NT2/D1 (cell line): Measurements from ENCODE around the gene WNT3A.
"Not testable (repeated sequence)": the region's sequence is repeated elsewhere in the genome, so short reads cannot be mapped to it uniquely, and the experiment has no call there.

Experiments used
- DNase-seq: peaks from one replicate; pipeline ENCODE4 v3.0.0-alpha.2; 2011; ENCODE audit warnings: low read depth, low spot score
- H3K27me3 ChIP-seq: 2 replicates; pipeline ENCODE4 v1.6.0; 2011; ENCODE audit warnings: mild to moderate bottlenecking; ENCODE audit not compliant: insufficient read length, insufficient read depth
- H3K36me3 ChIP-seq: 2 replicates; pipeline ENCODE4 v1.6.1; 2011; ENCODE audit warnings: mild to moderate bottlenecking, low read length, mixed read lengths; ENCODE audit not compliant: insufficient read depth, insufficient read length
- H3K4me1 ChIP-seq: 2 replicates; pipeline ENCODE4 v1.5.1; 2011; ENCODE audit not compliant: insufficient read depth, insufficient read length
- H3K4me3 ChIP-seq: 2 replicates; pipeline ENCODE4 v1.5.1; 2011; ENCODE audit warnings: low read depth; ENCODE audit not compliant: insufficient read length
- H3K9ac ChIP-seq: 2 replicates; pipeline ENCODE4 v1.6.0; 2011; ENCODE audit warnings: low read depth; ENCODE audit not compliant: insufficient read length
- H3K9me3 ChIP-seq: 2 replicates; pipeline ENCODE4 v1.5.1; 2011; ENCODE audit warnings: mild to moderate bottlenecking, low read length; ENCODE audit not compliant: insufficient read depth
- SUZ12 ChIP-seq: IDR thresholded peaks from 2 replicates; pipeline ENCODE4 v1.6.1; 2011; ENCODE audit not compliant: insufficient read length, insufficient read depth; ENCODE audit errors: extremely low read depth
- YY1 ChIP-seq: IDR thresholded peaks from 2 replicates; pipeline ENCODE4 v1.6.1; 2011; ENCODE audit not compliant: insufficient read length, insufficient read depth
- ZNF274 ChIP-seq: IDR thresholded peaks from 2 replicates; pipeline ENCODE4 v1.6.1; 2011; ENCODE audit warnings: mild to moderate bottlenecking, low read depth, low read length

Gene WNT3A

DNA sequence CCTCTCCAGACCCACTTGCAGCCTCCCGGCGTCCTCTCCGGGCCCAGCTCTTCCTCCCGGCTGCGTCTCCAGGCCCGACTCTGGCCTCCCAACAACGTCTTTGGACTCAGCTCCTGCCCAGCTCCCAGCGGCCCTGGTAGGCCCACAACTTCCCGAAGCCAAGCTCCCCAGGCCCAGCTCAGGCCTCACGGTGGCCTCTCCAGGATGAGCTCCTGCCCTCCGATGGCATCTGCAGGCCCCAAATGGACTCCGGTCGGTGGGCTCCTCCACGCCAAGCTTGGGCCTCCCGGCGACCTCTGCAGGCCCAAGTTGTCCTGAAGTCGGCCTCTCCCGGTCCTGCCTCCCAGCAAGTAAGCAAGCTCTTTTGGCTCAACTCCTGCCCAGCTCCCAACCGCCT, 34.5 kb upstream of the WNT3A start:
- not testable (repeated sequence) for H3K9ac ChIP-seq, H3K27me3 ChIP-seq, H3K36me3 ChIP-seq, H3K4me1 ChIP-seq, H3K9me3 ChIP-seq, H3K4me3 ChIP-seq, DNase-seq

DNA sequence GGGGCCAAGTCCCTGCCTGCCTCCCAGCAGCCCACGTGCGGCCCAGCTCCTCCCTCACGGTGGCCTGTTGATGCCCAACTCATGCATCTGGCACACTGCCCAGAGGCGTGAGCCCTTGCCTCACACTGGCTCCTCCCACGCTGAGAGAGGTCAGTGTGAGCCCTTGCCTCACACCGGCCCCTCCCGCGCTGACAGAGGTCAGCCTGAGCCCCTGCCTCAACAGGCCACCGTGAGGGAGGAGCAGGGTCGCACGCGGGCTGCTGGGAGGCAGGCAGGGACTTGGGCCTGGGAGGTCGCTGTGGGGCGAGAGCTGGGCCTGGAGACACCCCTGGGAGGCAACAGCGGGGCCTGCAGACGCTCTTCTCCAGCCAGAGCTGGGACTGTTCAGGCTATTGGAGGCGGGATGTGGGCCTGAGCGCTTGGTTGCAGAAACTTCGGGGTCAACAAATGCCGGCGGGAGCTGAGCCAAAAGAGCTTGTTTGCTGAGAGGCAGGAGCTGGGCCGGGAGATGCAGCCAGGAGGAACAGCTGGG, 33.9 kb upstream of the WNT3A start:
- DNase-seq, H3K9me3 ChIP-seq, H3K4me3 ChIP-seq, H3K4me1 ChIP-seq, H3K27me3 ChIP-seq, H3K9ac ChIP-seq, H3K36me3 ChIP-seq: not testable (repeated sequence)

DNA sequence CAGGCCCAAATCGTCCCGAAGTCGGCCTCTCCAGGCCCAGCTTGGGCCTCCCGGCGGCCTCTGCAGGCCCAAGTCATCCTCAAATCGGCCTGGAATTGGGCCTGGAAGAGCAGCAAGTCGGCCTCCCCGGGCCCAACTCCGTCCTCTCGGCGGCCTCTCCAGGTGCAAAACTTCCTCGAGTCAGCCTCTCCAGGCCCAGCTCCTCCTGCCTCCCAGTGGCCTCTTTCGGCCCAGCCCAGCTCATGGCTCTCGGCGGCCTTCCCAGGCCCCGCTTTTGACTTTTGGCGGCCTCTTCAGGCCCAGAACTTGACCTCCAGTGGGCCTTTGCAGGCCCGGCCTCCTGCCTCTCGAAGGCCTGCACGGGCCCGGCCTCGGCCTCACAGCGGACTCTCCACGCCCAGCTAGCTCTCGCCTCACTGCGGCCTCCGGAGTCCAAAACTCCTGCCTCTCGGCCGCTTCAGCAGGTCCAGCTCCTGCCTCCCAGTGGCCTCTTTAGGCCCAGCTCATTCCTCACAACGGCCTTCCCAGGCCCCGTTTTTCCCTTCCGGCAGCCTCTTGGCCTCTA, 33.0 kb upstream of the WNT3A start:
- not testable (repeated sequence) for H3K27me3 ChIP-seq, H3K9ac ChIP-seq, H3K36me3 ChIP-seq, DNase-seq, H3K4me3 ChIP-seq, H3K4me1 ChIP-seq, H3K9me3 ChIP-seq

DNA sequence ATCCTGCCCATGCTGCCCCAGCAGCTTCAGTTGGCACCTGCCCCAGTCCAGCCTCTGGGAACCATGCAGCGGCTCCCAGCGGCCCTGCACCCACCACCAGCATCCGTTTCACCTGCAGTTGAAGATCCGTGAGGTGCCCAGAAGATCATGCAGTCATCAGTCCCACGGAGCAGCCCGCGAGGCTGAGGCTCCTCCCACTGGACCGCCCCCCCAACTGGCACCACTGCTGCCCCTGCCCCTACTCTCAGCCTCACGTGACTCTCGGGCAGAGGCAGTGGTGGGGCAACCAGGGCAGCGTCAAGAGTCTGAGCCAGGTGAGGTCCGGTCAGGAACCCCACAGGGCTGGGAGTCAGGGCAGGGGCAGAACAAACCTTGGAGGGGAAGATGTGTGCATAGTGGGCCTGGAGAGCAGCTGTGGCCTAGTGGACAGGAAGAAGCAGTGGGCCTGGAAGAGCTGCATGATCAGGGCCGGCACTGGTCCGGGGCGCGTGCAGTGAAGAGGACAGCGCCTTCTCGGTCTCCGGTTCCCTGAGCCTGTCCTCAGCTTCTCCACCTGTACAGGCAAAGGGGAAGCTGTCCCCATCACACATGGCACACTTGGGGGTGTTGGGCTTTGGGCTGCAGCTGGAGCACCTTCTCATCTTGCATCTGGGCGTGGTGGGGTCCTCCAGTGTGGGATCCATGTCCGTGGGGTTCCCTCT, 31.1 kb upstream of the WNT3A start:
- DNase-seq, H3K36me3 ChIP-seq, H3K9ac ChIP-seq, H3K4me1 ChIP-seq, H3K27me3 ChIP-seq, H3K4me3 ChIP-seq, H3K9me3 ChIP-seq: not testable (repeated sequence)

DNA sequence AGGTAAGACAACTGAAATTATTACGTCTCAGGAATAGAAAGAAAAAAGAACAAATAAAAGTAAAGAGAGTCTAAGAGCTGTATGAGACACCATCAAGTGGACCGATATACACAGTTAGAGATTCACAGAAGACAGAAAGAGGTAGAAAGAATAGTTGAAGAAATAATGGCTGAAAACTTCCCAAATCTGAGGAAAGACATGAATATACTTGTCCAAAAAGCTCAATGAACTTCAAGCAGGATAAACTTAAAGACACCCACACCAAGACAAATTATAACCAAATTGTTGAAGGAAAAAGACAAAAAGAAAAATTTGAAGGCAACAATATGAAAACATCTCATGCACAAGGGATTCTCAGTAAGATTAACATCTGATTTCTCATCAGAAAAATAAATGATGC, 19.6 kb upstream of the WNT3A start:
- DNase-seq, result no peak
- no peak for TF ChIP-seq YY1
- no peak for TF ChIP-seq SUZ12
- TF ChIP-seq ZNF274, result no peak
- no peak overlapping the region for H3K4me3 ChIP-seq

DNA sequence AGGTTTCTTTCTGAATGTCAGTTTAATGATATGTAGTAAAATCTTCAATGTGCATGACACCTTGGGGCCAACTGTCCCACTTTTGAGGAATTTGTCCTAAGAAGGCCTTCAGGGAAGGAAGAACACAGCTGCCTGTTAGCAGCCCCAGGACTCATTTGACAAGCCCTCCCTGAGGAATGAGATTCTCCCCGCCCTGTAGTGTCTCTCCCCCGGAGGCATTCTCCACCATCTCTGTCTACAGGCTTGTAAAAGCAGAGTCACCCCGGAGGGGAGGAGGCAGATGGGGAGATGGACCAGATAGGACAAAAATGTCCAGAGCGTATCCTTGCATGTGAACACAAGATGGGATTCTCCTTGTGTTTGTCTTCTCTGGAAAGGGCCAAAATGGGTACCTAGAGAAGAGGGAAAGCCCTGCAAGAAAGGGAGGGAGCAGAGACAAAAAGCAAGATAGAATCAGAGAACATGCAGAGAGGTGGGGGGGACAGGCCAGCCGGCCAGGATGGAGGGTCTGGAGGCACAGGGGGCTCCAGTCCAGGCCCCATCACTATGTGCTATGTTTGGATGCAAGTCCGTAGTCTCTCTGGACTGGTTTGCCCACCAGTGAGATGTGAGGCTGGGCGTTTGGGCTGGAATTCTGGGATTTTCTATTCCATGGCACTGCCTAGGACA, 12.0 kb upstream of the WNT3A start:
- Histone ChIP-seq H3K36me3 (no peaks in the 10 kb centered on the region), H3K4me1 (no peaks in the 10 kb centered on the region), H3K9ac (no peak overlapping the region), H3K4me3 (no peak overlapping the region), H3K9me3 (peaks cover 23% of the 10 kb centered on the region), H3K27me3 (peaks cover 42% of the 10 kb centered on the region)
- TF ChIP-seq YY1, result no peak
- no peak for TF ChIP-seq ZNF274
- TF ChIP-seq SUZ12, result no peak
- DNase-seq, result no peak

More for the DNA sequence above, 19.6 kb upstream of the WNT3A start:
- no peaks in the 10 kb centered on the region for H3K27me3 ChIP-seq
- H3K36me3 ChIP-seq, result no peaks in the 10 kb centered on the region
- H3K4me1 ChIP-seq, result no peaks in the 10 kb centered on the region
- no peaks in the 10 kb centered on the region; the same call in 1 of the 2 replicates for H3K9me3 ChIP-seq
- no peak overlapping the region for H3K9ac ChIP-seq

DNA sequence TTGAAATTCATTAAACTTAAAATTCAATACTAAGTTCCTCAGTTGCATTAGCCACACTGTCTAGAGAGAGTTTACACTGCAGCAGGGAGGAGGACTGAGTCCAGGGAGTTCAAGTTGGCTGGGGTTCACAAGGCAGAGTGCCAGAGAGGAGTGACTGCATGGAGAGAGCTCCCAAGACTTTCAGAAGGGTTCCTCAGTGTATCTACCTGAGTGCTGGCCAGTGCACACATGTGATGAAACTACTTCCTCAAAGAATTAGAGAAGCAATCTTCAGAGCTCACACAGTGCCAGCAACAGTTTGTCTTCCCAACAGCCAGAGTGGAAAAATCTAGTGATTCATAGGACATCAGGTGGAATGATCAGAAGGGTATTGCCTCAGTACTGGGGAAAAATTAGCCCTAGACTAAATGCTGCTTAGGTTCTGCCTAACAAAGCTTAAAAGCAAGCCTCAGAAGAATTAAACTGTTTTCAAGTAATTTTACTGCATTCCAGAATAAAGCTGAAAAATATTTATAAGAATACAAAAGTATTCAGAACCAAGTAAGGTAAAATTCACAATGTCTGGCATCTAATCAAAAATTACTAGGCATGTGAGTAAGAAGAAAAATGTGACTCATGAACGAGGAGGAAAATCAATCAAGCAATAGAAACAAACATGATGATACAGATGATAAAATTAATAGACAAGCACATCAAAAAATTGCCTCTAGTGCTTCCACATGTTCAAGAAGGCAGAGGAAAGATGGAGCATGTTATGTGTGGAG, 10.4 kb upstream of the WNT3A start:
- TF ChIP-seq ZNF274 (no peak), SUZ12 (no peak), YY1 (no peak)
- peaks cover 23% of the 10 kb centered on the region for H3K9me3 ChIP-seq
- H3K27me3 ChIP-seq, result peaks cover 54% of the 10 kb centered on the region
- H3K4me1 ChIP-seq, result no peaks in the 10 kb centered on the region
- H3K9ac ChIP-seq, result no peak overlapping the region
- DNase-seq, result no peak
- H3K4me3 ChIP-seq, result no peak overlapping the region
- no peaks in the 10 kb centered on the region for H3K36me3 ChIP-seq
